Activated CD4-positive, alpha-beta T cell treated with anti-CD3 and anti-CD28 coated beads for 1 hour (primary cell): ENCODE results near the gene HBA2.
"Not testable (repeated sequence)": the region's sequence is repeated elsewhere in the genome, so short reads cannot be mapped to it uniquely, and the experiment has no call there.

Experiments used
- DNase-seq: peaks from one replicate; pipeline ENCODE4 v3.0.0-alpha.2; 2020

Gene HBA2

DNA sequence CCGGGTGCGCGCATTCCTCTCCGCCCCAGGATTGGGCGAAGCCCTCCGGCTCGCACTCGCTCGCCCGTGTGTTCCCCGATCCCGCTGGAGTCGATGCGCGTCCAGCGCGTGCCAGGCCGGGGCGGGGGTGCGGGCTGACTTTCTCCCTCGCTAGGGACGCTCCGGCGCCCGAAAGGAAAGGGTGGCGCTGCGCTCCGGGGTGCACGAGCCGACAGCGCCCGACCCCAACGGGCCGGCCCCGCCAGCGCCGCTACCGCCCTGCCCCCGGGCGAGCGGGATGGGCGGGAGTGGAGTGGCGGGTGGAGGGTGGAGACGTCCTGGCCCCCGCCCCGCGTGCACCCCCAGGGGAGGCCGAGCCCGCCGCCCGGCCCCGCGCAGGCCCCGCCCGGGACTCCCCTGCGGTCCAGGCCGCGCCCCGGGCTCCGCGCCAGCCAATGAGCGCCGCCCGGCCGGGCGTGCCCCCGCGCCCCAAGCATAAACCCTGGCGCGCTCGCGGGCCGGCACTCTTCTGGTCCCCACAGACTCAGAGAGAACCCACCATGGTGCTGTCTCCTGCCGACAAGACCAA, at the start of gene HBA2:
HBA2 (plus strand) TSS at position 503 of the 568 bp plus-strand sequence; CDS start at position 540, 37 bp downstream.
- not testable (repeated sequence) for DNase-seq

DNA sequence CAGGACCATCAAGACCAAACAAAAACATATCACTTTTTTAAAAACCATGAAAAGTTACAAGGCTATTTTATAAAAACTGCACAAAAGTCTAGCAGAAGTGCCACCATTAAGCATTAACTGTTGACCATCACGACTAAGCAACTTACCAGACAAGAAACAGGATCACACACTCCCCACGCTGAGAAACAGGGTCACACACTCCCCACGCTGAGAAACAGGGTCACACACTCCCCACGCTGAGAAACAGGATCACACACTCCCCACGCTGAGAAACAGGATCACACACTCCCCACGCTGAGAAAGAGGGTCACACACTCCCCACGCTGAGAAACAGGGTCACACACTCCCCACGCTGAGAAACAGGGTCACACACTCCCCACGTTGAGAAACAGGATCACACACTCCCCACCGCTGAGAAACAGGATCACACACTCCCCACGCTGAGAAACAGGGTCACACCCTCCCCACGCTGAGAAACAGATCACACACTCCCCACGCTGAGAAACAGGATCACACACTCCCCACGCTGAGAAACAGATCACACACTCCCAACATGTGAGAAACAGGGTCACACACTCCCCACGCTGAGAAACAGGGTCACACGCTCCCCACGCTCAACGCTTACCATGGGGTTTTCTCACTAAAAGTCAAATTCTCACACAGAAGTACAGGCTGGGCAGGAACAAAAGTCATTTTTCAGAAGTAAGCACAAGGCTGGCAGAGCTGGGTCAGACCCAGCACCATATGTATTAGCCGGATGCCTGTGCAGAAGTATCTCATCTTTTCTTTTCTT, 48.9 kb upstream of the HBA2 start:
- not testable (repeated sequence) for DNase-seq

DNA sequence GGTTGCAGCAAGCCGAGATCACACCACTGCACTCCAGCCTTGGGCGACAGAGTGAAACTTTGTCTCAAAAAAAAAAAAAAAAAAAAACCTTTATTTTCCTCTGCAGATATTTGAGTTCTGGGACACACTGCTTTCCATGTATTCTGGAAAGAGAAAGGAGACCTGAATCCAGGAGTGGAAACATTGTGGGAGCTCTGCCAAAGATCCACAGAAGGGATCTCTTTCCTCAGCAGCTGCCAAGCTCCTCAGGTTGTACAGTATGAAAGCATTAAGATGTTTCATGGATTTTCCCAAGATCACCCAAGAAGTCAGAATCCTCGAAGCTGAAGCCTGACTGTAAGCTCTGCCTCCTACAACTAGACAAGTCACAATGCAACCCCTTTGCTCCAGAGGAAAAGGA, 47.7 kb upstream of the HBA2 start:
- DNase-seq = no peak

DNA sequence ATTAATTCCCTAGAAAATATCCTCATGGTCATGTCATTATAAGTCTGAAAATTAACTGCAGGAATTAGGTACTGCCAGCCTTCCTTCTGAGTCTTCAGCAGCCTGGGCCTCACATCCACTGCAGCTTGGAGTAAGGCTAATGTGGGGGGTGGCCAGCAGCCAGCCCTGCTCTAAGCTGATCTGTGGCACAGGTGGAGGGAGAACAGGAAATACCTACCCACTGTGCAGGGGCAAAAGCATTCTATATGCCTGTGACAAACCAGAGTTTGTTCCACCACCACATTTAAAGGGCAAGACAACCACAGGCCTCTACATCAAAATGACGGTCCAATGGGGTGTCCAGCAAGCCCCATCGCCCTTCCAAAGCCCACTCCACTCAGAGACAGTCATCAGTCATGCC, 43.6 kb upstream of the HBA2 start:
- DNase-seq = no peak

DNA sequence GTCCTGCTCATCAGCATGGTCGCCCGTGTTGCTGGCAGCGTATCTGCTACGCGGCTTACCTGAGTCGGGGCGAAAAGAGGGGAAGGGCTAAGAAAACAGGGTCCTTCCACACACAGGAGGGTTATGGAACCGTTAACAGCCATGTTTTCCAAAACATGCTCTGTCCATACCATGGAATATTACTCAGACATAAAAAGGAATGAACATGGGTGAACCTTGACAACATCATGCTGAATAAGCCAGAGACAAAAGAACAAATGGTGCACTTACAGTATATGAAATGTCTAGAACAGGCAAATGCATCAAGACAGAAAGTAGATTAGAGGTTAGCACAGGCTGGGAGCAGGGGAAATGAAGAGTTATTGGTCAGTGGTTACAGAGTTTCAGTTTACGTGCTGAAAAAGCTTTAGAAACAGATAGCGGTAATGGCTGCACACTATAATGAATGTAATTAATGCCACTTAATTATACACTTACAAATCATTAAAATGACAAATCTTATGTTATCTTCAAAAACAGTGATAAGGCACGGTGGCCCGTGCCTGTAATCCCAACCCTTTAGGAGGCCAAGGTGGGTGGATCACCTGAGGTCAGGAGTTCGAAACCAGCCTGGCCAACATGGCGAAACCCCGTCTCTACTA, 42.0 kb upstream of the HBA2 start:
- DNase-seq = no peak

DNA sequence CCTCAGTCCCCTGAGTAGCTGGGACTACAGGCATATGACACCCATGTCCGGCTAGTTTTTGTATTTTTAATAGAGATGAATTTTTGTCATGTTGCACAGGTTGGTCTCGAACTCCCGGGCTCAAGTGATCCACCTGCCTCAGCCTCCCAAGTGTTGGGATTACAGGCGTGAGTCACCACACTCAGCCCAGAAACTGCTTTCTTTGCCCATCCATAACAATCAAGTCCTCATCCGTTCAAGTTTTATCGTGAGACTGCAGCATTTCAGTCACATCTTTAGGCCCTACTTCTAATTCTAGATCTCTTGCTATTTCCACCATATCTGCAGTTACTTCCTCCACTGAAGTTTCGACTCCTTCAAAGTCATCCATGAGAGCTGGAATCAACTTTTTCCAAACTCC, 40.6 kb upstream of the HBA2 start:
- no peak for DNase-seq

DNA sequence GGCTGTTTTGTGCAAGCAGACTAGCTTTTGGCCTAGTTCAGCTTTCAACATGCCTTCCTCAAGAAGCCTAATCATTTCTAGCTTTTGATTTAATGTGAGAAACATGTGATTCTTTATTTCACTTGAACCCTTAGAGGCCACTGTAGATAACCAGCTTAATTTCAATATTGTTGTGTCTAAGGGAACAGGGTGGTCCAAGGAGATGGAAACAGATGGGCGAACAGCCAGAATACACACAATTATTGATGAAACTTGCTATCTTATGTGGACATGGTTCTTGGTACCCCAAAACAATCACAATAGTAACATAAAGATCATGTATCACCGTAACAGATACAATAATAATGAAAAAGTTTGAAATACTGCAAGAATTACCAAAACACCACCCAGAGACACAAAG, 39.0 kb upstream of the HBA2 start:
- DNase-seq = no peak

DNA sequence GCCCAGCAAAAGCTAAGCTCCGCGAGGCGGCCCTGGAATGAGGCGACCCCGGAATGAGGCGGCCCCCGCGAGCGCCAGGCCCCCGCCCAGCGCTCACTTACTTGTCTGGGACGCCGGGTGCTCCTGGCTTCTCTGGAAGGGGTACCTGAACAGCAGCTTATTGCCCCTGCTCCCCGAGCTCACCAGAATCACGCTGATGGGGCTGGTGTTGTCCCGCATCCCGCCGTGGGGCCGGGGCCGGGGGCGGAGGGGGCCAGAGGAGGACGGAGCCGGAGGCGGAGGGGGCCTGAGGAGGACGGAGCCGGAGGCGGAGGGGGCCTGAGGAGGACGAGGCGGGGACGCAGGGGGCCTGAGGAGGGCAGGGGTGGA, 34.6 kb upstream of the HBA2 start:
- peak; percentile 12 for DNase-seq

DNA sequence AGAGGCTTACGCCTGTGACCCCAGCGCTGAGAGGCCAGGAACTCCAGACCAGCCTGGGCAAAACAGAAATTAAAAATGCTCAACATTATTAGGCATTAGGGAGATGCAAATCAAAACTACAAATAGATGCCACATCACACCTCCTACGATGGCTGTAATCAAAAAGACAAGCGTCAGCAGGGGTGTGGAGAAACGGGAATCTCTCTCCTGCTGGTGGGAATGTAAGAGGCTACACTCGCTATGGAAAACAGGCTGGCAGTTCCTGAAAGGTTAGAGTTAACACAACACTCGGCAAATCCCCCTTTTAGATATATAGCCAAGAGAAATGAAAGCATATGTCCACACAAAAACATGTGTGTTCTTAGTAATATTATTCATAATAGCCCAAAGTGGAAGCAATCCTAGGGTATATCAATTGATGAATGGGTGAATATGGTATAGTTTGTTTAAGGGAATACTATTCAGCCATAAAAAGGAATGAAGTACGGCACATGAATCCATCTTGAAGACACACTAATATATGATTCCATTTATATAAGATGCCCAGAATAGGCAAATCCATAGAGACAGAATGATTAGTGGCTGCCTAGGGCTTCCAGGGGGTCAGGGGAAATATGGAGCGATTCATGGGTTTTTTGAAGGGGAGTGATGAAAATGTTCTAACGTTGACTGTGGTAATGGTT, 32.4 kb upstream of the HBA2 start:
- DNase-seq = no peak

DNA sequence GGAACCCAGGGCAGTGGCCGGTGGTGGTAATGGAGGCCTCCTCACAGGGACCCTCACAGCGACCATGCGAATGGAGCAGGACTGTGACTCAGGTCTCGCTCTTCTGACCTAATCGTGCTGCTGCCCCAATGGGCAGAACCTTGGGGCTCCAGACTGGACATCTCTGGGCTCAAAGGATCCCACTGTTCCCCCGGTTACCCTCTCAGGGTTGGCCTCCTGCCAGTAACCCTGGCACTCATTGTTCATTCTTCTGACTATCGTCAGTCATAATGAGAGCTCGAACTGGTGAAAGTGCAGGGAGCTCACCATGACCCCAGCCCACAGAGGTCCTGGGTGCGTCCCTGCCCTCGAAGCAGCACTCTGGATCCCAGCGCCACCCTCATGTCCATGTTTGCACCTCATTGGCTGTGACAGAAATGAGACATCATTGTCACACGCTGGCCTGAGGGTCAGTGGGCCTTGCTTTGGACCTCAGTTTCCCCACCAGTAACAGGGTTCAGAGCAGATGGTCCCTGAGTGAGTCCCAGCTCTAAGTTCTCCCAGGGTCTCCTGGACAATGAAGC, 30.2 kb upstream of the HBA2 start:
- DNase-seq = no peak

DNA sequence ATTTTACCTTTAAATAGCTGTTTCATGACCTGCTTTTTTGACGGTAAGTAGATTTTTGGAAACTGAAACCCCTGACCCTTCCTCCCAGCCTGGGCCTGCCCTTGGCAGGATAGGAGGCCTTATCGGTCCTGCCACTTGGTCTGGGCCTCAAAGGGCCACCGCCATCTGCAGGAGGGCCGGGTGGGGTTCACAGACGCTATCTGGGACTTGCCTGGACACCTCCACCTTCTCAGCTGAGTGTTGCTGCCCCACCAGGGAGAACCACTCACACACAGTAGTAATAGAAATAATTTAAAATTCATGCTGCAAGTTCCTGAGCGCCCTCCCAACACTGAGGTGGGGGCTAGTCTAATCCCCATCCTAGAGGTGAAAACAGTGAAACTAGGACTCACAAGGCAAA, 29.6 kb upstream of the HBA2 start:
- no peak for DNase-seq

DNA sequence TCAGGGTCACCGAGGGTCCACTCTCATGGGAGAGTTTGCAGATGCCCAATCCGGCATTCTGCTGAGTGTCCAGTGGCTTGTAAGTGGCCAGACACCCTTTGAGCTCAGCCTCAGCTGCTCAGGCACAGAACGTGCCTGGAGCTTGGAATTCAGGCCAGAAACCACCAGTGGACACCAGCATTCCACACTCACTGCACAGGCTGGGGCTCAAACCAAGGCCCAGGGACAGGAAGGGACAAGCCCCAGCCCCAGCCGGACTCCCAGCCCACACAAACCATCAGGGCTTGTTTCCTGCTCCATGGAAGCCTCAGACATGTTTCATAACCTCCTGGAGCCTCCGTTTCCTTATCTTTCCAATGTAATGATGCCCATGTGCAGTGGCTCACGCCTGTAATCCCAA, 29.2 kb upstream of the HBA2 start:
- DNase-seq = no peak

DNA sequence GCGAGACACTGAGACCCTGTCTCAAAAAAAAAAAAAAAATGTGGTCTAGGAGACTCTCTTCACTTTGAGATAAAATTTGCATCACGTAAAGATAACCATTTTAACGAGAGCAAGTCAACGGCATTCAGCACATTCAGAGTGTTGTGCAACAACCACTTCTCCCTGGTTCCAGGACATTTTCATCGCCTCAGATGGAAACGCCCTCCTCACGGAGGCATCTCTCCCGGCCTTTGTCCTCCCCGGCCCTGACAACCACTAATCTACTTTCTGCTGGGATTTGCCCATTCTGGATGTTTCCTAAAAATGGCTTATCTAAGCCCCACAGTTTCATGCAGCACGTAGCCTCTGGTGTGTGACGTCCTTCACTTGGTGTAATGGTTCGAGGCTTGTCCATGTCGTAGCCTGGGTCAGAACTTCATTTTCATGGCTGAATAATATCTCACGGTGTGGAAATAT, 27.9 kb upstream of the HBA2 start:
- no peak for DNase-seq

DNA sequence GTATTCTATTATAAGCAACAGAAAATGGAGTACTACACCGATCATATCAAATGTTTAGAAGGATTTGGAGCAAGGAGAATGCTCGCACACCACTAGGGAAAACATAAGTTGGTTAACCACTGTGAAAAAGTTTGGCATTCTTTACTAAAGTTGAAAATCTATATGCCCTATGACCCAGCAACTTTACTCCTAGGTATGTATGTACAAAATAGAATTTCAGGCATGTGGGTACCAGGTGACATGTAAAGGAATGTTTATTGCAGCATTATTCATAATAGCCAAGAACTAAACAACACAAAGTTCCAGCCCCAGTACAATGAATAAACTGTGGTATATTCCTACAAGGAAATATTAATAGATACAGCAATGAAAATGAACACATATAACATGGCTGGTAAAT, 26.0 kb upstream of the HBA2 start:
- DNase-seq = no peak

DNA sequence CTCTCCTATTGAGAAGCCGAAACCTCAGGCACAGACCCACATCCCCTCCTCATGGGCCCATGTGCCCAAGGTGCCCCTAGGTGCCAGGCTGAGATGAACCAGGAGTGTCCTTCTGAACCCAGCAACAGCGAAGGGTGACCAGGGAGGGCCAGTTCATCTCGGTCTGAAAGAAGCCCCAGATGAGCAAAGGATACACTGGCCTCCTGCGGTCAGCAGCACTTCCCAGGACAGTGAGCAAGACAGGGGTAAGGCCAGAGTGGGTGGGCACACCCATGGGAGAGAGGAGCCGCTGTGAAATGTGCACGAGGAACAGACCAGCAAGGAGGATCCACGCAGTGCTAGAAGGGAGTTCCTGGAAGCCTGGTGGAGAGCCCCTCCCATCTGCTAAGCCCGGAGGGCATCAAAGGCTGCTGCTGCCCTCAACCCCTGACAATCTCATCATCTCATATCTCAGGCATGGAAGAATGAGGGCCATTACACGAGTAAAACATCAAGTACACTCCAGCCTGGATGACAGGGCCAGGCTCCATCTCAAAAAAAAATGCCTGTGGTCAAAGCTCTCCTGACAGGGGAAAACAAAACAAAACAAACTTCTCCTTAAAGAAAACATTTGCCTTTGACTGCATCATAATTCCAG, 23.5 kb upstream of the HBA2 start:
- DNase-seq = no peak

DNA sequence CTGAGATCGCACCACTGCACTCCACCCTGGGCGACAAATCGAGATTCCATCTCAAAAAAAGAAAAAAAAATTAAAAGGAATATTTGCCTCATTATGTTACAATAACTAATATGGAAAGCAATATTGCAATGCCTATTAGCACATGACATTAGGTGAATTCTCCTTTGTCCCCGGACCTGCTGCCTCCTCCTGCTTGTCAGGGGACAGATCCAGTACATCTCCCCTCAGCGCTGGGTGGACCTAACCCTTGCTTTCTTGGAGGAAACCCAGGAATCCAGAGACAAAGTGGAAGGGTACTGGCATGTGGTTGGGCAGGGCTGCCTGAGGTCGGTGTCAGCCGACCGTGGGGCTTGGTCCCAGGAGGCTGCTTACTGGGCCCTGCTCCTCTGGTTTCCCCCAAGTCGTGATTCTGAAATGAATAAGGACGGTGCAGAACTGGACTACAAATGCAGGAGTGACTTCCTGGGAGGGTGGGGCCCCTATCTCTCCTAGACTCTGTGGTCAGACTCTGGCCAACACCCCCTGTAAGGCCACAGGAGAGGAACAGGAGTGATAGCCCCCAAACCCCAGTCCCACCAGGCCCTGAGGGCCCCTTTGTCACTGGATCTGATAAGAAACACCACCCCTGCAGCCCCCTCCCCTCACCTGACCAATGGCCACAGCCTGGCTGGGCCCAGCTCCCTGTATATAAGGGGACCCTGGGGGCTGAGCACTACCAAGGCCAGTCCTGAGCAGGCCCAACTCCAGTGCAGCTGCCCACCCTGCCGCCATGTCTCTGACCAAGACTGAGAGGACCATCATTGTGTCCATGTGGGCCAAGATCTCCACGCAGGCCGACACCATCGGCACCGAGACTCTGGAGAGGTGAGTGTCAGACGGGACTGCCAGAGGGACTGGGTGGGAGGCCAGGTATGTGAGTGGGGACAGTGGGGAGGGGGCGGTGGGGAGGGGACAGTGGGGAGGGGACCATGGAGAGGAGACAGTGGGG, 20.2 kb upstream of the HBA2 start, which contains the start of gene HBZ:
HBZ (plus strand) TSS at position 504 of the 988 bp plus-strand sequence; CDS start at position 770, 266 bp downstream.
- no peak for DNase-seq

DNA sequence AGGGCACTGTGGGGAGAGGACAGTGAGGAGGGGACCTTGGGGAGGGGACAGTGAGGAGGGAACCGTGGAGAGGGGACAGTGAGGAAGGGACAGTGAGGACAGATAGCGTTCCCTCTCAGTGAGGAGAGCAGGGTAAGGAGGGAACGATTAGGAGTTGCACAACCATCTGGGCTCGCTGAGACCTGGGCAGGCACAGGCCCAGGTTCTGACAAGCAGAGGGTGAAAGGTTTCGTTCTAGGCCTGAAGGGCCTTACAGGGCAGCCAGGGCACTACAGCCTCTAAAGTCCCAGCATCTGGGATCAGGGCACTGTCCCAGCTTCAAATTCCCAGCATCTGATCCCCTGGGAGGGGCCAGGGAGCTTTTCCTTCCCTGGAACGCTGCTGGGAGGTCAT, 19.6 kb upstream of the HBA2 start:
- DNase-seq = not testable (repeated sequence)

DNA sequence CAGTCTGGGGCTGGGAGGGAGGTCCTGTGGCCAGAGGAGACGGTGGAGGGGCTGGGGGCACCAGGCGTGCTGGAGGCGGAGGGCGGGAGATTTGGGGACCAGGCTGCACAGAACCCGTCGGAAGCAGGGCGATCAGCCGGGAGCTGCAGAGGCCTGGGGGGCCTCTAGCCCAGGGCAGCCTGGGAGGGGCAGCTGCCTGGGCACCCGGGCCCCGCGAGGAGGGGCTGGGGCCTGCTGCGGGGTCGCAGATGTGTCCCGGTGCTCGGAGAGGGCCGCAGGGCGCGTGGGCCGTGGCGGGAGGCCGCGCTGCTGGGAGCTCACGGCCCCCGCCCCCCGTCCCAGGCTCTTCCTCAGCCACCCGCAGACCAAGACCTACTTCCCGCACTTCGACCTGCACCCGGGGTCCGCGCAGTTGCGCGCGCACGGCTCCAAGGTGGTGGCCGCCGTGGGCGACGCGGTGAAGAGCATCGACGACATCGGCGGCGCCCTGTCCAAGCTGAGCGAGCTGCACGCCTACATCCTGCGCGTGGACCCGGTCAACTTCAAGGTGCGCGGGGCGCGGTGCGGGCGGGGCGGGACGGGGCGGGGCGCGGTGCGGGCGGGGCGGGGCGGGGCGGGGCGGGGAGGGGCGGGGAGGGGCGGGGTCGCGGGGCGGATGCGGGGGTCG, 19.0 kb upstream of the HBA2 start:
- DNase-seq = not testable (repeated sequence)

DNA sequence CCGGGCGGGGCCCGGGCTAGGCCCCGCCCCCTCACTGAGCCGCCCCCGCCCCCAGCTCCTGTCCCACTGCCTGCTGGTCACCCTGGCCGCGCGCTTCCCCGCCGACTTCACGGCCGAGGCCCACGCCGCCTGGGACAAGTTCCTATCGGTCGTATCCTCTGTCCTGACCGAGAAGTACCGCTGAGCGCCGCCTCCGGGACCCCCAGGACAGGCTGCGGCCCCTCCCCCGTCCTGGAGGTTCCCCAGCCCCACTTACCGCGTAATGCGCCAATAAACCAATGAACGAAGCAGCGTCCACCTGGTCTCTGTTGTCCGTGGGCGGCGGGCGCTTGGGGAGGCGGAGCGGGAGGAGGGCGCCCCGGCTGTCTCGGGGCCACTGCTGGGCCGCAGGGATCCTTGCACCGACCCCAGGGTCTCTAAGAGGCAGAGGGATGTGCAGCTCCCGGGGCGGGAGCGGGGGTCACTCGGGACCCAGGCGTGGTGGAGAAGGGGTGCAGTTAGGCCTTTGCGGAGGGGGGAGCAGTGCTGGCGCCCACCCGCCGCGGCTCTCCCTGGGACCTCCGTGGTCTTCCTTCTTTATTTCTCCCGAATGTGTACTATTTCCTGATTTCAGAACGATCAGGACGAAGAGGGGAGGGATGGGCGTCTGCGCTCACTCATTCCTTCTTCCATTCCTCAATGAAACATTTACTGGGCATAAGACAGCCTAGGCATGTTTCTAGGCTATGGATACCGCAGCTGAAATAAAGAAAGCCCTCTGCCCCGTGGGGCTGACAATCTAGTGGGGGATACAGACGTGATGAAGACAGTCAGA, 18.3 kb upstream of the HBA2 start:
- DNase-seq = no peak

DNA sequence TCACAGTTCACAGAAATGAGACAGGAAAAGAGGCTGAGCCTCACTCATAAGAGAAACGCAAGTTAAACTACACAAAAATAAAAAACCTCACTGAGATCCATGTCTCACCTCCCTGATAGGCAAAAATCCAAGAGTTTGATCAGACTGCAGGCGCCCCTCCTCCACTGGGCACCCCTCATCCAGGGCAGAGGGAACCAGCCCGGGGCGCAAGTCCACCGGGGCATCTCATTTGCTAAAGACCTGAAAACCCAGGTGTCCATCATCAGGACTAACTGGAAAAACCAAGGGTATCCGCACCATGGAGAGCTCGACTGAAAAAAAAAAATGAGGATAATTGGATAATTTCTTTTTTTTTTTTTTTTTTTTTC, 17.7 kb upstream of the HBA2 start:
- DNase-seq = no peak
